Epithelial cell of proximal tubule (primary cell): Measurements from ENCODE around the gene KRT17. TPM values are rescaled to one million over a fixed set of nuclear protein-coding genes. Genes with fewer than 3 reads are reported as not detected.

Experiments
- DNase-seq: peaks from one replicate; pipeline ENCODE4 v3.0.0-alpha.2; 2011; ENCODE audit warnings: low read depth
- H3K4me3 ChIP-seq: 2 replicates; pipeline ENCODE4 v1.5.1; 2011; ENCODE audit warnings: low read depth, mild to moderate bottlenecking, low read length
- total RNA-seq: library from RNA; depleted of rRNA; stranded (reverse); fragments of >200 nt; gene quantifications from 2 replicates; pipeline ENCODE4 v1.2.3, GENCODE V29; 2015
- TF ChIP-seq, protein P1 (sequence below): conservative IDR thresholded peaks from 2 replicates; pipeline ENCODE4 v1.5.1; 2012; ENCODE audit warnings: low read depth, mild to moderate bottlenecking, low read length

Gene KRT17
- total RNA-seq, 1 donor from 2014 or later, result 20.8 TPM

DNA sequence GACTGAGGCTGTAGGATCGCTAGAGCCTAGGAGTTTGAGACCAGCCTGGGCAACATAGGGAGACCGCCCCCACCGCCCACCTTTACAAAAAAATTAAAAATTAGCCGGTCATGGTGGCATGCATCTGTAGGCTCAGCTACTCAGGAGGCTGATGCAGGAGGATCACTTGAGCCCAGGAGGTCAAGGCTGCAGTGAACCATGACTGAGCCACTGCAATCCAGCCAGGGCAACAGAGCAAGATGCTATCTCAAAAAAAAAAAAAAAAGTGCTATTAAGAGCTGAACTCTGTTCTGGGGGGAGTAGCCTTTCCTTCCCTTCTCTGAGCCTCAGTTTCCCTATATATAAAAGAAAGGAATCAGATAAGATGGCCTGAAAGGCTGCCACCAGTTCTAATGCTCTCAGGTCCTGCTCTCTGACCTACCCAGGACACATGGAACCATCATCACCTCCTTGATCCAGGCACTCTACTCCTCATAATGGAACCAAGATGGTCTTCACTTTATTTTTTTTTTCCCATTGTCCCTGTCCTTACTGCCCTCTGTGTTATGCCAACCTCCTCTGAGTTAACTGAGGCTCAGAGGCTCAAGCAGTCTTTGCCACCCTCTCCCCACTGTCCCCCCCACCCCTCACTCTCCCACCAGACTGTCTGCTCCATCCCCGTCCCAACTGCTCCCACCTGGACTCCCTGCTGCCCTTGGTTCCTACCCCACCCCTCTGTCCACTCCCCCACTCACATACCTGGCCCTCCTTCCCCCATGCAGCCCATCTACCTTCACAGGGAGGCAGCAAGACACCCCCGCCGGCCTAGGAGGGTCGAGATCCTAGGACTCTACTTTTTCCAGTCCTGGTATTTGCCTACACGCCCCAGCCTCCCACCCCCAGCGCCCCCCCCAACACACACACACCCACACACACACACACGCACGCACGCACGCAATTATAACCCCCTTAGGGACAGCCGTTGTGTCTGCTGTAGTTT is 40.5 kb upstream of the KRT17 start:
- H3K4me3 ChIP-seq, result no peak overlapping the region
- TF ChIP-seq, protein P1, sequence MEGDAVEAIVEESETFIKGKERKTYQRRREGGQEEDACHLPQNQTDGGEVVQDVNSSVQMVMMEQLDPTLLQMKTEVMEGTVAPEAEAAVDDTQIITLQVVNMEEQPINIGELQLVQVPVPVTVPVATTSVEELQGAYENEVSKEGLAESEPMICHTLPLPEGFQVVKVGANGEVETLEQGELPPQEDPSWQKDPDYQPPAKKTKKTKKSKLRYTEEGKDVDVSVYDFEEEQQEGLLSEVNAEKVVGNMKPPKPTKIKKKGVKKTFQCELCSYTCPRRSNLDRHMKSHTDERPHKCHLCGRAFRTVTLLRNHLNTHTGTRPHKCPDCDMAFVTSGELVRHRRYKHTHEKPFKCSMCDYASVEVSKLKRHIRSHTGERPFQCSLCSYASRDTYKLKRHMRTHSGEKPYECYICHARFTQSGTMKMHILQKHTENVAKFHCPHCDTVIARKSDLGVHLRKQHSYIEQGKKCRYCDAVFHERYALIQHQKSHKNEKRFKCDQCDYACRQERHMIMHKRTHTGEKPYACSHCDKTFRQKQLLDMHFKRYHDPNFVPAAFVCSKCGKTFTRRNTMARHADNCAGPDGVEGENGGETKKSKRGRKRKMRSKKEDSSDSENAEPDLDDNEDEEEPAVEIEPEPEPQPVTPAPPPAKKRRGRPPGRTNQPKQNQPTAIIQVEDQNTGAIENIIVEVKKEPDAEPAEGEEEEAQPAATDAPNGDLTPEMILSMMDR, result no peak
- DNase-seq, result no peak

DNA sequence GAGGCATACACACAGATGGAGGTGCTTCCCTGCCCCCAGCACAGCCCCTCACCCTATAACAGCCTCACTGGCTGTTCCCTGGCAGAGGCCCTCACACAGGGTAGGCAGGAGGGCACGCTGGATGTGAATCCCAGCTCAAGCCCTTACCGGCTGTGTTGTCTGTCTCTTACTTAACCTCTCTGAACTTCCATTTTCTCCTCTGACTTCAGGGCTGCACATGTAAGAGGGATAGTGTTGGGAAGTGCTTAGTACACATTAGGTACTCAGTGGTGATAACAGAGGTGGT is 39.7 kb upstream of the KRT17 start:
- TF ChIP-seq, protein P1, result no peak
- no peak overlapping the region for H3K4me3 ChIP-seq
- no peak for DNase-seq

GRCh38 chr17:41663451-41664171 is 39.2 kb upstream of the KRT17 start:
- no peak for DNase-seq
- TF ChIP-seq, protein P1, result no peak
- H3K4me3 ChIP-seq, result no peak overlapping the region

DNA sequence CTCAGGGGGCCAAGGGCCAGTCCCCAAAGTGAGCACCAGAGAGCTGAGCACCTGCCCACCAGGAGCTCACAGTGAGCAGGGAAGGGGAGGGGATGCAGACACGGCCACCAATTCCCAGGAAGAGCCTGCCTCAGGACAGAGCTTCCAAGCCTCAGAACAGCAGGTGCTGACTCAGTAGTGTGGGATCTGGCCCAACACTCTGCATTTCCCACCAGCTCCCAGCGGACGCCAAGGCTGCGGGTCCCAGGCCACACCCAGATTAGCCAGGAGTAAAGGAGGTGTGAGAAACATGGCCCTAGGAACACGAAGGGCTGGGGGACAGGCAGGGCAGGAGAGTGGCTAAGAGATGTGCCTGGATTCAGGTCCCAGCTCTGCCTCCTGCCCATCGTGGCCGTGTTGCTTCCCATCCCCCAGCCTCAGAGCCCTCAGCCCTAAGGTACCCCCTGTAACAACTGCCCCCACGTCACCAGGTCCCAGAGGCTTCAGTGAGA is 35.9 kb upstream of the KRT17 start:
- H3K4me3 ChIP-seq, result no peak overlapping the region
- no peak for DNase-seq
- TF ChIP-seq, protein P1, result no peak

DNA sequence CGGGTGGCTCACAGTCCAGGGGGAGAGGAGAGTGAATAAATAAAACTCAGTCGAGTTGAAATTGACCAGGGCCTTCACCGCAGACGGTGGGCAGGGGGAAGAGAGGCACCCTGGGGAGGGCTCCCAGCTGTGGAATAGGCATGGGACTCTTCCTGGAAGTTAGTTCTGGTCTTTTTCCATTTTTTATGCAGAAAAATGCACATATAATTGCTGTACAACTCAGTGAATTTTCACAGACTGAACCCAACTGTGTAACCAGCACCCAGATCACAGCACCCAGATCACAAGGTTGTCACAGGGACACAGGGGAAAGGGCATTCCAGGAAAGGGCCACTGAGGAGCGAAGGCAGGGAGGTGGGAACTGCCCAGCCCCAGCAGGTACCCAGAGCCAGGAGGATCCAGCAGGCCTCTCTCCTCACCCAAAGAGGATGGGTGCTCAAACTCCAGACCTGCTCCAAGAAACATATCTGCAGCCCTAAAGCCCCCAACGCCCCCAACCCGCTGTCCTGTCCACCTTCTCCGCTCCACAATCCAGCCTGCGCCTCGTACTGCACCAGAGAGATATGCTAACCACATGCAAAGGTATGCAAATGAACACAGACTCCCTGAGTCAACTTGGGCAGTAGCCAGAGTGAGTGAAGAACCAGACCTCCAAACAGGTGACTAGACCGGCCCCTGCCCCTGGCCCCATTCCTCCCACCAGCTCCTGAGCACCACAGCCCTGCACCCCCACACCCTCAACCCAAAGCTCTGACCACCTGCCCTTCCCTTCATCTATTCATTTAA is 35.2 kb upstream of the KRT17 start:
- no peak for DNase-seq
- H3K4me3 ChIP-seq, result no peak overlapping the region
- TF ChIP-seq, protein P1, result no peak

- H3K4me3 ChIP-seq, result no peak overlapping the region
- TF ChIP-seq, protein P1, result no peak
- DNase-seq, result no peak
Observed at GRCh38 chr17:41658846-41659245, 34.5 kb upstream of the KRT17 start.
